ENCODE measurements around the gene ANKRD23.
A peak's percentile ranks its signal among the peaks of the same experiment; 100 is the strongest.

ANKRD23 gene

GRCh38 chr2:96888072-96889011 is 44.5 kb upstream of the ANKRD23 start:
- TF ChIP-seq YY1 (IDR thresholded peaks at IDR 0.05; ENCODE audit: low read depth) = peak; percentile 48; the same call in 1 of the 2 replicates
- TF ChIP-seq NFIC (IDR thresholded peaks at IDR 0.05) = peak; percentile 66
- TF ChIP-seq TCF12 (IDR thresholded peaks at IDR 0.05; ENCODE audit: low read depth) = no peak
- TF ChIP-seq, protein P1, sequence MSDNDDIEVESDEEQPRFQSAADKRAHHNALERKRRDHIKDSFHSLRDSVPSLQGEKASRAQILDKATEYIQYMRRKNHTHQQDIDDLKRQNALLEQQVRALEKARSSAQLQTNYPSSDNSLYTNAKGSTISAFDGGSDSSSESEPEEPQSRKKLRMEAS (IDR thresholded peaks at IDR 0.05) = peak; percentile 69
- TF ChIP-seq EGR1 (IDR thresholded peaks at IDR 0.05) = no peak
- TF ChIP-seq REST (IDR thresholded peaks at IDR 0.05; ENCODE audit: low read depth) = no peak

- TF ChIP-seq TEAD4 (IDR thresholded peaks at IDR 0.05) (no peak), RAD21 (IDR thresholded peaks at IDR 0.05; ENCODE audit: low read depth) (no peak), REST (IDR thresholded peaks at IDR 0.05; ENCODE audit: low read depth) (no peak), NFIC (IDR thresholded peaks at IDR 0.05) (no peak)
- TF ChIP-seq, protein P1 (IDR thresholded peaks at IDR 0.05) = no peak
Observed at GRCh38 chr2:96887493-96888012, 43.7 kb upstream of the ANKRD23 start.

GRCh38 chr2:96885432-96886347 is 41.9 kb upstream of the ANKRD23 start:
- no peak for TF ChIP-seq CREB1 (IDR thresholded peaks at IDR 0.05; ENCODE audit: low read depth)

DNA sequence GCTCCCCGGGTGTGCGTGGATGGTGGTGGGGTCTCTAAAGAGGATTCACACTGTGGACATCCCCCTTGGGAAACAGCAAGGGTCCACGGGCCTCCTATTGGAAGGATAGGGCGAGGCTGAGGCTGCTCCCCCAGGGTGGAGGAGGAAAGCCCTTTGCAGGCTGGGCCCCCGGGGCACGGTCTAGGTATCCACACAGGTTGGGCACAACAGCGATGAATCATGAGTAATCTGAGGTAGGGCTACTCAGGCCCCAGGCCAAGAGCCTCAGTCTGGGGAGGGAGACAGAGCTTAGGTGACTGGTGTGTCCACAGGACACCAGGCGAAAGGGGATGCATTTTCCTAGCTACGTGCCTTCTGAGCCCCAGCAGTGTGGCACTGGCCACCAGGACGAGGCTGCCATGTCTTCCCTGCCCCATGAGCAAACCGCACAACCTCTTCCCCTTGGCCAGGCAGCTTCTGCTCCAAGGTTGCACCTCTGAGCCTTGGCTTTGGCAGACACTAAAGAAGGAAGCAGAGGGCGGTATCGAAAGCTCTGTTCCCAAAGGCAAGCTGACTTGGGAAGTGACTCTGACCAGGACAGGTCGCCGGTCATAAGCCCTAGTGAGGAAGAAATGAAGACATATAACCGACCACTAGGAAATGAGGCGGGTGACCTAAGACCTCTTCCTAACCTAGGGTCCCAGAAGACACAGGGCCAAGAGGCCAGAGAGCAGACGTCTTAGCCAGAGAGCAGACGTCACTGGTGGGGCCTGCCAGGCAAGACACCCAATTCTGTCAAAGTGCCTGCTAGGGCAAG is 40.7 kb upstream of the ANKRD23 start:
- TF ChIP-seq, protein P1 (IDR thresholded peaks at IDR 0.05) = no peak
- TF ChIP-seq YY1 (IDR thresholded peaks at IDR 0.05; ENCODE audit: low read depth) = no peak
- no peak for TF ChIP-seq TEAD4 (IDR thresholded peaks at IDR 0.05)
- TF ChIP-seq CREB1 (IDR thresholded peaks at IDR 0.05; ENCODE audit: low read depth) = no peak
- no peak for TF ChIP-seq ZBTB7A (IDR thresholded peaks at IDR 0.05; ENCODE audit: low read depth)
- no peak for TF ChIP-seq NFIC (IDR thresholded peaks at IDR 0.05)
- no peak for TF ChIP-seq EGR1 (IDR thresholded peaks at IDR 0.05)
- TF ChIP-seq TCF12 (IDR thresholded peaks at IDR 0.05; ENCODE audit: low read depth) = no peak
- TF ChIP-seq USF1 (IDR thresholded peaks at IDR 0.05) = no peak
- TF ChIP-seq REST (IDR thresholded peaks at IDR 0.05; ENCODE audit: low read depth) = no peak
- no peak for TF ChIP-seq FOXM1 (IDR thresholded peaks at IDR 0.05; ENCODE audit: borderline replicate concordance, low read depth)
- TF ChIP-seq RAD21 (IDR thresholded peaks at IDR 0.05; ENCODE audit: low read depth) = no peak
- TF ChIP-seq CEBPB (IDR thresholded peaks at IDR 0.05) = no peak
- TF ChIP-seq TAF1 (IDR thresholded peaks at IDR 0.05; ENCODE audit: low read depth) = no peak
- no peak for TF ChIP-seq EP300 (IDR thresholded peaks at IDR 0.05; ENCODE audit: borderline replicate concordance)
